ENCODE results near the gene GPC6.
A peak's percentile ranks its signal among the peaks of the same experiment; 100 is the strongest.

The GPC6 gene

GRCh38 chr13:93620181-93620765 is 393.7 kb downstream of the GPC6 start:
- peaks cover 2% of the 10 kb centered on the region for H3K79me1 ChIP-seq (ENCODE audit: low read length)
- H3K9ac ChIP-seq (ENCODE audit: low read length), result no peak overlapping the region
- H3K56ac ChIP-seq (ENCODE audit: low read length), result no peak overlapping the region
- no peak overlapping the region for H2BK15ac ChIP-seq (replicated peaks; ENCODE audit: low read depth)
- H3K79me2 ChIP-seq (ENCODE audit: control insufficient read depth, insufficient read depth, low read length), result no peaks in the 10 kb centered on the region
- WGBS (ENCODE audit: extremely low coverage, insufficient coverage, low lambda C conversion rate), result no CpG with 5 or more reads among the region's 2 CpGs
- H4K5ac ChIP-seq (ENCODE audit: low read length), result no peak overlapping the region
- no peak overlapping the region for H2BK5ac ChIP-seq (ENCODE audit: low read length)
- H2BK120ac ChIP-seq (ENCODE audit: low read depth, low read length), result no peak overlapping the region
- no peak overlapping the region for H3K18ac ChIP-seq (ENCODE audit: low read length)
- no peak overlapping the region for H3K23ac ChIP-seq (ENCODE audit: low read length)
- no peak for DNase-seq
- H3K4ac ChIP-seq (ENCODE audit: low read depth, low read length), result no peak overlapping the region
- no peak overlapping the region for H3K27ac ChIP-seq (ENCODE audit: low read depth, low read length)
- no peak overlapping the region for H2AK5ac ChIP-seq (ENCODE audit: low read length)
- H3K4me2 ChIP-seq (ENCODE audit: low read length), result no peak overlapping the region
- no peaks in the 10 kb centered on the region for H3K4me1 ChIP-seq (ENCODE audit: control insufficient read depth, low read depth, low read length)
- H3K36me3 ChIP-seq (ENCODE audit: control insufficient read depth, insufficient read depth, low read length), result no peaks in the 10 kb centered on the region
- no peaks in the 10 kb centered on the region for H3K27me3 ChIP-seq (ENCODE audit: insufficient read depth, low read length, poor library complexity)
- no peak overlapping the region for H3K4me3 ChIP-seq (ENCODE audit: low read length)
- no peak overlapping the region for H4K8ac ChIP-seq (ENCODE audit: low read depth, low read length)

- no peaks in the 10 kb centered on the region for H3K79me2 ChIP-seq (ENCODE audit: control insufficient read depth, insufficient read depth, low read length)
- no peak overlapping the region for H3K4me2 ChIP-seq (ENCODE audit: low read length)
- H3K27ac ChIP-seq (ENCODE audit: low read depth, low read length), result no peak overlapping the region
- H4K5ac ChIP-seq (ENCODE audit: low read length), result no peak overlapping the region
- H3K56ac ChIP-seq (ENCODE audit: low read length), result no peak overlapping the region
- no peak overlapping the region for H3K18ac ChIP-seq (ENCODE audit: low read length)
- H3K36me3 ChIP-seq (ENCODE audit: control insufficient read depth, insufficient read depth, low read length), result no peaks in the 10 kb centered on the region
- no peak overlapping the region for H3K4me3 ChIP-seq (ENCODE audit: low read length)
- no peaks in the 10 kb centered on the region for H3K4me1 ChIP-seq (ENCODE audit: control insufficient read depth, low read depth, low read length)
- no peak for DNase-seq
- H3K27me3 ChIP-seq (ENCODE audit: insufficient read depth, low read length, poor library complexity), result no peaks in the 10 kb centered on the region
- no peak overlapping the region for H2AK5ac ChIP-seq (ENCODE audit: low read length)
- H4K8ac ChIP-seq (ENCODE audit: low read depth, low read length), result no peak overlapping the region
- no CpG with 5 or more reads among the region's 2 CpGs for WGBS (ENCODE audit: extremely low coverage, insufficient coverage, low lambda C conversion rate)
- H3K23ac ChIP-seq (ENCODE audit: low read length), result no peak overlapping the region
- no peak overlapping the region for H2BK15ac ChIP-seq (replicated peaks; ENCODE audit: low read depth)
- no peak overlapping the region for H2BK120ac ChIP-seq (ENCODE audit: low read depth, low read length)
- H2BK5ac ChIP-seq (ENCODE audit: low read length), result no peak overlapping the region
- H3K4ac ChIP-seq (ENCODE audit: low read depth, low read length), result no peak overlapping the region
- H3K9ac ChIP-seq (ENCODE audit: low read length), result no peak overlapping the region
- peaks cover 3% of the 10 kb centered on the region for H3K79me1 ChIP-seq (ENCODE audit: low read length)
These were observed 394.4 kb downstream of the GPC6 start for GRCh38 chr13:93621051-93621450.

DNA sequence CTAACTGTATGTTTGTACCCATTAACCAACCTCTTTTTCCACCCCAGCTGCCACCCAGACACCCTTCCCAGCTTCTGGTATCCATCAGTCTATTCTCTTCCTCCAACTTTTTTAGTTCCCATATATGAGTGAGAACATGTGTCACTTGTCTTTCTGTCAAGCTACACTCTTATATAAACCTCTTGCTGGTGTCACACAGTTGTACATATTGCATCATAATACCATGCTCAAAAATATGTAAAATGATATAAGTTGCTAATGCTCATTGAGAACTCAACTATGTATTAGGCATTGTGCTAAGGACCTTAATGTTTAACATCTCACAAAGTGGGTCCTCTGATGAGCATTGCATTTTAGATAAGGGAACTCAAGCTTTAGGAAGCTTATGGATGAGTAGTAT is 395.4 kb downstream of the GPC6 start:
- Histone ChIP-seq H2BK120ac (ENCODE audit: low read depth, low read length) (no peak overlapping the region), H3K79me2 (ENCODE audit: control insufficient read depth, insufficient read depth, low read length) (no peaks in the 10 kb centered on the region), H3K79me1 (ENCODE audit: low read length) (peaks cover 4% of the 10 kb centered on the region), H3K4me2 (ENCODE audit: low read length) (no peak overlapping the region), H3K4me3 (ENCODE audit: low read length) (no peak overlapping the region), H2BK5ac (ENCODE audit: low read length) (no peak overlapping the region), H3K23ac (ENCODE audit: low read length) (no peak overlapping the region), H3K9ac (ENCODE audit: low read length) (no peak overlapping the region), H3K4ac (ENCODE audit: low read depth, low read length) (no peak overlapping the region), H3K56ac (ENCODE audit: low read length) (no peak overlapping the region), H3K18ac (ENCODE audit: low read length) (no peak overlapping the region), H3K27ac (ENCODE audit: low read depth, low read length) (no peak overlapping the region), H2AK5ac (ENCODE audit: low read length) (no peak overlapping the region), H3K27me3 (ENCODE audit: insufficient read depth, low read length, poor library complexity) (no peaks in the 10 kb centered on the region), H3K36me3 (ENCODE audit: control insufficient read depth, insufficient read depth, low read length) (no peaks in the 10 kb centered on the region), H3K4me1 (ENCODE audit: control insufficient read depth, low read depth, low read length) (no peaks in the 10 kb centered on the region), H4K5ac (ENCODE audit: low read length) (no peak overlapping the region), H4K8ac (ENCODE audit: low read depth, low read length) (no peak overlapping the region), H2BK15ac (replicated peaks; ENCODE audit: low read depth) (no peak overlapping the region)
- no peak for DNase-seq

- Histone ChIP-seq H2BK120ac (ENCODE audit: low read depth, low read length) (no peak overlapping the region), H3K27ac (ENCODE audit: low read depth, low read length) (no peak overlapping the region), H3K79me1 (ENCODE audit: low read length) (peaks cover 4% of the 10 kb centered on the region), H3K4ac (ENCODE audit: low read depth, low read length) (no peak overlapping the region), H4K5ac (ENCODE audit: low read length) (no peak overlapping the region), H3K27me3 (ENCODE audit: insufficient read depth, low read length, poor library complexity) (no peaks in the 10 kb centered on the region), H3K23ac (ENCODE audit: low read length) (no peak overlapping the region), H3K56ac (ENCODE audit: low read length) (no peak overlapping the region), H2BK15ac (replicated peaks; ENCODE audit: low read depth) (no peak overlapping the region), H2AK5ac (ENCODE audit: low read length) (no peak overlapping the region), H3K4me3 (ENCODE audit: low read length) (no peak overlapping the region), H3K4me2 (ENCODE audit: low read length) (no peak overlapping the region), H3K18ac (ENCODE audit: low read length) (no peak overlapping the region), H3K79me2 (ENCODE audit: control insufficient read depth, insufficient read depth, low read length) (no peaks in the 10 kb centered on the region), H2BK5ac (ENCODE audit: low read length) (no peak overlapping the region), H3K36me3 (ENCODE audit: control insufficient read depth, insufficient read depth, low read length) (no peaks in the 10 kb centered on the region), H4K8ac (ENCODE audit: low read depth, low read length) (no peak overlapping the region), H3K9ac (ENCODE audit: low read length) (no peak overlapping the region), H3K4me1 (ENCODE audit: control insufficient read depth, low read depth, low read length) (no peaks in the 10 kb centered on the region)
- no peak for DNase-seq
- no CpG with 5 or more reads among the region's 2 CpGs for WGBS (ENCODE audit: extremely low coverage, insufficient coverage, low lambda C conversion rate)
These were observed 397.7 kb downstream of the GPC6 start for GRCh38 chr13:93624311-93624777.

DNA sequence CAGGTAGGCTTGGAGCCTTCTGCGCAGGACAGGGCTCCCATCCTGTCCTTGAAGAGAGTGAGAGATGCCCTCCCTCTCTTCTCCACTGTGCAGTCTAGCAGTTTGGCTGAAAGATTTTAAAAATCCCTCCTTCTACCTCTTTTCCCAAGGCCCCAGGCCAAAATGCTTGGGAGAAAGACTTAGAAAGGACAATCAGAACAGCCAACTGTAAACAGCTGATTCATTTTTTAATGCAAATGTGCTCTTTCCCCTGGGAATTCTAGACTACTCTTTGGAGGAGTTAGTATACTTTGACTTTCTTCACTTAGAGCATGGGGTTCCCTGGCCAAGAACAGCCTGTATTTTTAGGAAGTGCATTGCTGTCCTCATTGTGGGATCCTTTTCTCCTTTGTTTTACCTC is 398.9 kb downstream of the GPC6 start:
- Histone ChIP-seq H3K79me1 (ENCODE audit: low read length) (peaks cover 4% of the 10 kb centered on the region), H3K36me3 (ENCODE audit: control insufficient read depth, insufficient read depth, low read length) (no peaks in the 10 kb centered on the region)

DNA sequence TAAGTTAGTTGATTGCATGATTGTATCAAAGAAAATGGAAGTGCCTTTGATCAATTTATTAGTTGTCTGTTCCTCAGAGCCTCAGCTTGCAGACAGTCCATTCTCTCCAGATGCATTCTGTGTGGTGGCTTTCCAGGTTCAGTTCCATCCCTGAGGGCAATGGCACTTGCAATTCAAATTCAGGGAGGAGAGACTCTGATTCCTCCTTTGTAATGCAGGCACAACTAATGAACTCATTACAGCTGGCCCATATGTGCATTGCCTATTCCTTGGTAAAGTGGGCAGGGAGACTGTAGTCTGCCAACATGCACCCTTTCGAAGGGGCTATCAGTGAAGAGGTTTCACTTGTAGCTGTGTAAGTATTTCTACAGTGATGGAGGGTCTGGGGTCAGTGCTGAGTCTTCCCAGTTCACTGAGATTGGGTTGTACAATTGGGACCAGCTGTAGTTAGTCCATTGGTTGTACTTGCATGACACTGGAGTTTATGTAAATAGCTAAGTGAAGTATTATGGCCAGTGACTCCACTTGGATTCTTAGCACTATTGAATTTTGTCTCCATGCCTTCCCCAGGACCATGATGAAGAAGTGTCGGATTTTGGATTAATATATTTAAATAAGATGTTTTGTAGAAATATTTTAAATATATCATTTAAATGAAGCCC is 401.7 kb downstream of the GPC6 start:
- H3K36me3 ChIP-seq (ENCODE audit: control insufficient read depth, insufficient read depth, low read length), result no peaks in the 10 kb centered on the region
- H2BK5ac ChIP-seq (ENCODE audit: low read length), result no peak overlapping the region
- no peak overlapping the region for H3K18ac ChIP-seq (ENCODE audit: low read length)
- no peak overlapping the region for H2AK5ac ChIP-seq (ENCODE audit: low read length)
- WGBS (ENCODE audit: extremely low coverage, insufficient coverage, low lambda C conversion rate), result no CpG with 5 or more reads among the region's 2 CpGs
- H3K9ac ChIP-seq (ENCODE audit: low read length), result no peak overlapping the region
- H4K5ac ChIP-seq (ENCODE audit: low read length), result no peak overlapping the region
- no peak overlapping the region for H3K56ac ChIP-seq (ENCODE audit: low read length)
- H4K8ac ChIP-seq (ENCODE audit: low read depth, low read length), result no peak overlapping the region
- H3K79me1 ChIP-seq (ENCODE audit: low read length), result peaks cover 2% of the 10 kb centered on the region
- no peak overlapping the region for H2BK120ac ChIP-seq (ENCODE audit: low read depth, low read length)
- H3K4me1 ChIP-seq (ENCODE audit: control insufficient read depth, low read depth, low read length), result no peaks in the 10 kb centered on the region
- H3K27ac ChIP-seq (ENCODE audit: low read depth, low read length), result no peak overlapping the region
- H3K27me3 ChIP-seq (ENCODE audit: insufficient read depth, low read length, poor library complexity), result no peaks in the 10 kb centered on the region
- no peak overlapping the region for H2BK15ac ChIP-seq (replicated peaks; ENCODE audit: low read depth)
- H3K4me2 ChIP-seq (ENCODE audit: low read length), result no peak overlapping the region
- no peak overlapping the region for H3K4me3 ChIP-seq (ENCODE audit: low read length)
- peak; percentile 41 for DNase-seq
- no peaks in the 10 kb centered on the region for H3K79me2 ChIP-seq (ENCODE audit: control insufficient read depth, insufficient read depth, low read length)
- H3K23ac ChIP-seq (ENCODE audit: low read length), result no peak overlapping the region
- no peak overlapping the region for H3K4ac ChIP-seq (ENCODE audit: low read depth, low read length)

More for the DNA sequence above, 398.9 kb downstream of the GPC6 start:
- no peak overlapping the region for H3K27ac ChIP-seq (ENCODE audit: low read depth, low read length)
- no peak overlapping the region for H3K56ac ChIP-seq (ENCODE audit: low read length)
- no peak for DNase-seq
- H4K8ac ChIP-seq (ENCODE audit: low read depth, low read length), result peak overlapping the region; percentile 89
- H2BK120ac ChIP-seq (ENCODE audit: low read depth, low read length), result no peak overlapping the region
- H2AK5ac ChIP-seq (ENCODE audit: low read length), result peak overlapping the region; percentile 45
- H3K27me3 ChIP-seq (ENCODE audit: insufficient read depth, low read length, poor library complexity), result no peaks in the 10 kb centered on the region
- no peak overlapping the region for H3K4ac ChIP-seq (ENCODE audit: low read depth, low read length)
- no peaks in the 10 kb centered on the region for H3K4me1 ChIP-seq (ENCODE audit: control insufficient read depth, low read depth, low read length)
- no peak overlapping the region for H3K4me3 ChIP-seq (ENCODE audit: low read length)
- no peak overlapping the region for H3K23ac ChIP-seq (ENCODE audit: low read length)
- no peaks in the 10 kb centered on the region for H3K79me2 ChIP-seq (ENCODE audit: control insufficient read depth, insufficient read depth, low read length)
- H3K9ac ChIP-seq (ENCODE audit: low read length), result no peak overlapping the region
- H3K18ac ChIP-seq (ENCODE audit: low read length), result peak overlapping the region; percentile 16
- H3K4me2 ChIP-seq (ENCODE audit: low read length), result no peak overlapping the region
- H2BK5ac ChIP-seq (ENCODE audit: low read length), result no peak overlapping the region
- no peak overlapping the region for H2BK15ac ChIP-seq (replicated peaks; ENCODE audit: low read depth)
- H4K5ac ChIP-seq (ENCODE audit: low read length), result no peak overlapping the region
- WGBS (ENCODE audit: extremely low coverage, insufficient coverage, low lambda C conversion rate), result no CpG with 5 or more reads among the region's 1 CpG

Measured in mesendoderm (in vitro differentiated cells).